HCT116 (cell line): ENCODE data around the gene FOXC2.

Experiments
- EZH2 ChIP-seq: fragments of 200-600 bp; sonication (generic); IDR thresholded peaks from 2 replicates; pipeline ENCODE4 v1.6.1; 2017; ENCODE audit warnings: antibody characterized with exemption, mixed run types
- JUND ChIP-seq: IDR thresholded peaks from 2 replicates; pipeline ENCODE4 v1.6.1; 2012
- POLR2A ChIP-seq: IDR thresholded peaks from 2 replicates; pipeline ENCODE4 v1.7.0; 2011; ENCODE audit warnings: borderline replicate concordance; ENCODE audit not compliant: insufficient read depth, insufficient read length; ENCODE audit errors: extremely low read depth
- POLR2AphosphoS5 ChIP-seq: IDR thresholded peaks from 2 replicates; pipeline ENCODE4 v1.6.1; 2011; ENCODE audit warnings: mild to moderate bottlenecking, low read depth, low read length, moderate library complexity
- RAD21 ChIP-seq: IDR thresholded peaks from 2 replicates; pipeline ENCODE4 v1.6.1; 2012; ENCODE audit warnings: low read depth, mild to moderate bottlenecking
- REST ChIP-seq: IDR thresholded peaks from 2 replicates; pipeline ENCODE4 v1.6.1; 2012; ENCODE audit warnings: low read depth
- SP1 ChIP-seq: IDR thresholded peaks from 2 replicates; pipeline ENCODE4 v1.6.1; 2012; ENCODE audit warnings: low read depth
- SRF ChIP-seq: IDR thresholded peaks from 2 replicates; pipeline ENCODE4 v1.6.1; 2012; ENCODE audit warnings: low read depth
- TCF7L2 ChIP-seq: IDR thresholded peaks from 2 replicates; pipeline ENCODE4 v1.7.0; 2011; ENCODE audit warnings: borderline replicate concordance, inconsistent platforms; ENCODE audit not compliant: insufficient read depth, insufficient read length; ENCODE audit errors: extremely low read depth
- TF ChIP-seq, protein P1 (sequence below), 3 experiments: fragments of 200-600 bp in 1 of 3; sonication (generic) in 1 of 3; IDR thresholded peaks in 2 of 3; conservative IDR thresholded peaks in 1 of 3; 2 replicates each; pipeline ENCODE4 v1.5.1; 2012 to 2017; ENCODE audit warnings: low read depth in 2 of 3, low read length in 2 of 3, antibody characterized with exemption in 1 of 3, borderline replicate concordance in 1 of 3, control low read depth in 1 of 3, mild to moderate bottlenecking in 1 of 3, mixed read lengths in 1 of 3, mixed run types in 1 of 3, moderate library complexity in 1 of 3; ENCODE audit not compliant: insufficient read depth in 1 of 3
- TF ChIP-seq, protein P2 (sequence below): IDR thresholded peaks from 2 replicates; pipeline ENCODE4 v1.6.1; 2011; ENCODE audit warnings: mild to moderate bottlenecking, low read length, moderate library complexity; ENCODE audit not compliant: insufficient replicate concordance; ENCODE audit errors: extremely low read depth
- TF ChIP-seq, protein P3 (sequence below): IDR thresholded peaks from 2 replicates; pipeline ENCODE4 v1.6.1; 2012

DNA sequence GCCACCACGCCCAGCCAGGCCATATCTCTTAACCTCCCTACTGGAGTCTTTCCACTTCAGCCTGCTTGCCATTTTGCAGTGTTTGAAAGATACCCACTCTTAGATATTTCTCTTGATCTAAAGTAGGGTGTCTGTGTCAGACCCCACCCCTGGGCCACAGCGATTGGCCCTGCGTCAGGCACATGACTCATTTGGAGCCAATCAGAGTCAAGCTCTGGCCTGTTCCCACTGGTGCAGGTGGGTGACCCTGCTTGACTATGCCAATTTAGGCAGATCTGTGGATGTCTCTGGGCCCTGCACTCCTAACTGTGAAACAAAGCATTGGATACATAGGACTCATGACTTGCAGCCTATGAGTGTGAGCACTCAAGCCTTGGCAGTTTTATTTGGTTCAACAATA lies 39.3 kb downstream of the FOXC2 start:
- TF ChIP-seq, protein P1, sequence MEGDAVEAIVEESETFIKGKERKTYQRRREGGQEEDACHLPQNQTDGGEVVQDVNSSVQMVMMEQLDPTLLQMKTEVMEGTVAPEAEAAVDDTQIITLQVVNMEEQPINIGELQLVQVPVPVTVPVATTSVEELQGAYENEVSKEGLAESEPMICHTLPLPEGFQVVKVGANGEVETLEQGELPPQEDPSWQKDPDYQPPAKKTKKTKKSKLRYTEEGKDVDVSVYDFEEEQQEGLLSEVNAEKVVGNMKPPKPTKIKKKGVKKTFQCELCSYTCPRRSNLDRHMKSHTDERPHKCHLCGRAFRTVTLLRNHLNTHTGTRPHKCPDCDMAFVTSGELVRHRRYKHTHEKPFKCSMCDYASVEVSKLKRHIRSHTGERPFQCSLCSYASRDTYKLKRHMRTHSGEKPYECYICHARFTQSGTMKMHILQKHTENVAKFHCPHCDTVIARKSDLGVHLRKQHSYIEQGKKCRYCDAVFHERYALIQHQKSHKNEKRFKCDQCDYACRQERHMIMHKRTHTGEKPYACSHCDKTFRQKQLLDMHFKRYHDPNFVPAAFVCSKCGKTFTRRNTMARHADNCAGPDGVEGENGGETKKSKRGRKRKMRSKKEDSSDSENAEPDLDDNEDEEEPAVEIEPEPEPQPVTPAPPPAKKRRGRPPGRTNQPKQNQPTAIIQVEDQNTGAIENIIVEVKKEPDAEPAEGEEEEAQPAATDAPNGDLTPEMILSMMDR (IDR thresholded peaks at IDR 0.05 in 2 of 3, conservative IDR thresholded peaks at IDR 0.05 in 1 of 3; ENCODE audit: borderline replicate concordance in 1 of 3, insufficient read depth in 1 of 3, low read depth in 2 of 3, low read length in 2 of 3), result no peak
- TF ChIP-seq JUND, result no peak
- no peak for TF ChIP-seq SP1
- TF ChIP-seq, protein P2, sequence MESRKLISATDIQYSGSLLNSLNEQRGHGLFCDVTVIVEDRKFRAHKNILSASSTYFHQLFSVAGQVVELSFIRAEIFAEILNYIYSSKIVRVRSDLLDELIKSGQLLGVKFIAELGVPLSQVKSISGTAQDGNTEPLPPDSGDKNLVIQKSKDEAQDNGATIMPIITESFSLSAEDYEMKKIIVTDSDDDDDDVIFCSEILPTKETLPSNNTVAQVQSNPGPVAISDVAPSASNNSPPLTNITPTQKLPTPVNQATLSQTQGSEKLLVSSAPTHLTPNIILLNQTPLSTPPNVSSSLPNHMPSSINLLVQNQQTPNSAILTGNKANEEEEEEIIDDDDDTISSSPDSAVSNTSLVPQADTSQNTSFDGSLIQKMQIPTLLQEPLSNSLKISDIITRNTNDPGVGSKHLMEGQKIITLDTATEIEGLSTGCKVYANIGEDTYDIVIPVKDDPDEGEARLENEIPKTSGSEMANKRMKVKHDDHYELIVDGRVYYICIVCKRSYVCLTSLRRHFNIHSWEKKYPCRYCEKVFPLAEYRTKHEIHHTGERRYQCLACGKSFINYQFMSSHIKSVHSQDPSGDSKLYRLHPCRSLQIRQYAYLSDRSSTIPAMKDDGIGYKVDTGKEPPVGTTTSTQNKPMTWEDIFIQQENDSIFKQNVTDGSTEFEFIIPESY, result no peak
- no peak for TF ChIP-seq POLR2A
- no peak for TF ChIP-seq REST
- TF ChIP-seq RAD21, result no peak
- no peak for TF ChIP-seq EZH2
- TF ChIP-seq SRF, result no peak
- TF ChIP-seq, protein P3, sequence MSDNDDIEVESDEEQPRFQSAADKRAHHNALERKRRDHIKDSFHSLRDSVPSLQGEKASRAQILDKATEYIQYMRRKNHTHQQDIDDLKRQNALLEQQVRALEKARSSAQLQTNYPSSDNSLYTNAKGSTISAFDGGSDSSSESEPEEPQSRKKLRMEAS, result no peak
- no peak for TF ChIP-seq TCF7L2
- no peak for TF ChIP-seq POLR2AphosphoS5
